Measurements from ENCODE around the gene MAEL.

The MAEL gene

DNA sequence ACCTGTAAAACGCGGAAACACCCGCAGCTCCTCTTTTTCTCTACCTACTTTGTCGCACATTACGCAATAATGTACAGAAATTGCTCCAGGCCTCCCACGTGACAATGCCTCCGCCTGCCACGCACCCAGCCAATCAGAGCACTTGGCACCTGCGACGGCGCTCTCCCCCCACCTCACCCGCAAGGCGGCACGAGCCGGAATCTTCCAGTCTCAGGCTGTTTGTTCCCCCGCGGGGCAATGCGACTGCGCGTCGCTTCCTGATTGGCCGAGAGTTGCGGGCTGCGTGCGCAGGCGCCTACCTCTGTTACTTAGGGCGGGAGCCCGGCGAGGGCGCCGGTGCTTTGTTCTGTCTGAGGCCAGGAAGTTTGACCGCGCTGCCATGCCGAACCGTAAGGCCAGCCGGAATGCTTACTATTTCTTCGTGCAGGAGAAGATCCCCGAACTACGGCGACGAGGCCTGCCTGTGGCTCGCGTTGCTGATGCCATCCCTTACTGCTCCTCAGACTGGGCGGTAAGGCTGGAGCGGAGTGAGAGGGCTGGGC, at the start of gene MAEL:
TSS of gene MAEL (plus strand) at position 307 of the 542 bp plus-strand sequence. CDS start at position 380, 73 bp downstream.
- DNase-seq (ENCODE audit: low read depth in 2 of 2): no peak

DNA sequence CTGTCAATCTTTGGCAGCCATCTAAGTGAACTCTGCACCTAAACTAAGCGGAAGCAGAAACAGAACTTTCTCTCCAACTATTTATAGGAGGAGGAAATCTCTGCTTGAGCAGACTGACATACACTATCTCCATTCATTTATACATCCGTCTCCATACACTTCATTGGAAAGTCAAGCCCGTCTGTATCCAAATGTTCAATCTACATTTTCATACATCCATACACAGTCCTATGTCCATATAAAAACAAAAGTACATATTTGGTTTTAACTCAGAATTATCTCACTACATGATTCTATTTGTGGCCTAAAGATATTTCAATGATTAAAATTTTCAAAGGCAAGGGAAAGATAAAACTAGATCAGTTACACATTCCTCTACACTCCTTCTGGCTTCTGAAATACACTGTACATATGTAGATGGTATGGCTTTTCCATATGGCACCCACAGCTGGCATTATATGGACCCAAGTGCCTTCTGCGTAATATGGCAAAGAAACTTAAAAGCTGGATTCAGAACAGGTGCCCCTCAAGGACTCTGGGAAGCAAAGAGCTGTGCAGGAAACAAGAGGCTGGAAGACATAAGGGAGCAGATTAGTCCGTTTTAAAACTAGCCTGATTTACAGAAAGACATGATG, 49.2 kb upstream of the MAEL start:
- DNase-seq (ENCODE audit: low read depth in 2 of 2): no peak

DNA sequence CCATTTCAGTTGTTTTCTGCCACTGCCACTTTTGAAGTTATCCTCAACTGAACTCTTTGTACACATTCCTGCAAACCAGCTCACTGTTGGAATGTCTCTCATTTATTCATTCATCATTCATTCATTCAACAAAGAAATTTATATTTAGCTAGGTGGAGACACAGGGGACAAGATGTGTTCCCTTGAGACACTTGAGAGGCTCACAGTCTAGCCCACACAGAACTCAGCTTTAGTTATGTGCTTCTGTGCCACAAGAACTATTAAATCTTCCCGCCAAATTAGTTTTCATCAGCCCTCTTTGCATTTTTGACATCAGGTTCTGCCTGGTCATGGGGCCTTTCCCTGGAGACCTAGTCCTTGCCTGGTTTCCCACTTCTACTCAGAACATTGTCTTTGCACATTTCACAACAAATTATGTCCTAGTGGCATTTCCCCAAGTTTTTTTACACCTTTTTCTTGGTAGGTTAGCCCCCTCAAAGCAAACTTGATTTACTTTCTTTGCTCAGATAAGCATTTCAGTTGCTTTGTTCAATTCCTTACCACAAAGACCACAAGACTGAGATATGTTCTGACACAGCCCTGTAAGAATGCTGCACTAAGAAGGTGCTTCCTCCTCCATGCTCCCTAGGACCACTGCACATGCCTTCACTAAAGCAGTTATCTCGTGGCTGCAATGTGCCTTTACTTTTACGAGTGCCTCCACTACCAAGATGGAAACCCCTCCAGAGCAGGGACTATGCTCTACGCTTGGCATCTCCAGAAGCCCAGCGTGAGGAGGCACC, 44.7 kb upstream of the MAEL start:
- DNase-seq (ENCODE audit: low read depth in 2 of 2): no peak

DNA sequence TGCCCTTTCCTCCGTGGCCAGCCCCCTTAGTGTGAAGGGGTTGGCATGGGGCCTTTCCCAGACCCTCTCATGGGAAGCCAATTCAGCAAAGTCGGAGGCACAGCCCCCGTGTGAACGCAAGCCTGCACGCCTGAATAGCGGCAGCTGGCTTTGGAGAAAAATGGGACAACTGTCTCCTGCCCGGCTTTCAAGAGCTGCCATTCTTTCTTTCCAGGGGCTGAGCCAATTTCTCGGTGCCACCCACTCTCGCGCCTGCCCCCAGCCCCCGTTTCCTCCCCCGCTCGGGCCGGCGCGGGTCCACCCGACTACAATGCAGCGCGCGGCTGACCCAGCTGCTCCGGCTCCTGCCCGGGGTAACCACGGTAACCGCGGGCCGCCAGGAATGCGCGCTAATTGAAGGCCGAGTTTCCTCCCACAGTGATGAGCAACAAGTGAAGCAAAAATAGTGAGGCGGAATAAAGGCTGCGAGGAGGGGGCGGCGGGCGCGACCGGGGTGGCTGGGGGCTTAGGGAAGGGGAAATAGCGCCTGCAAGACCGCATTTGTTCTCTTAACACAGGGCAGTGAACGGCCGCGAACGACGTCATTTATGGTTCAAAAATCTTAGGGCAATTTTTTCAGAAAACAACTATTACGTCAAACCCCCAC, 41.6 kb upstream of the MAEL start:
- no peak for DNase-seq (ENCODE audit: low read depth in 2 of 2)

DNA sequence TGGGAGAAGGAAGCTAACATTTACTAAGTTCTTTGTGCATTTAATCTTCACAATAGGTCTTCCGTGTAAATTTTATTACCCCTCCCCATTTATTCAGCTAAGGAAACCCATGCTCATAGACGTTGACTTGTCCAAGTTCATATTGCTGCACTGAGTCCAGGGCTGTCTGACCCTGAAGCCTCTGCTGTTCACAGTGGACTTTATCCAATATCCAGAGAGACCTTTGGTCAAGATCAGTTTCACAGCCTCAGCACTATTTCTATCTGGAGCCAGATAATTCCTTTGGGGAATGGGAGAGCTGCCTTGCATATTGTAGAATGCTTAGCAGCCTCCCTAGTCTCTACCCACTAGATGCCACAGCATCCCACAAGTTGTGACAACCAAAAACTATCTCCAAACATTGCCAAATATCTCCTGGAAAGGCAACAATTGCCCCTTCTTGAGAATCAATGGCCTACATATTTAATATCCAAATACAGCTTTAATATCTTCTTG, 40.2 kb upstream of the MAEL start:
- DNase-seq (ENCODE audit: low read depth in 2 of 2): no peak

DNA sequence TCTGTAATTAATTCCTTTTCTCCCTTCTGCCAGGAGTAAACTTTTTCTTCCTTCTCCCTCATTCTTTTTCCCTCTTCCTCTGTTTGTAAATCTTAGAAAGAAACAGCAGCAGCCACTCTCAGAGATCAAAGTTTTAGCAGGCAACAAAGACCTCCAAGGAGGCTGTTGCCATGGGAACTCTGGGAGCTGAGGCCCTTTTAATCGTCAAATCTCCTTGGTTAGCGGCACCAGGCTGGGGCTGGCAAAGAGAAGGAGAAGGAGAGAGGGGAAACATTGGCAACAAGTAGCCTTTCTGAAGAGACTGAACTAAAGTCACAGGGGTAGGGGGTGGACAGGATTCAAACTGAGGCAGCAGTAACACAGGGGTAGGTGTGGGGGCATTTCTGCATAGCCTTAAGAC, 38.9 kb upstream of the MAEL start:
- no peak for DNase-seq (ENCODE audit: low read depth in 2 of 2)

DNA sequence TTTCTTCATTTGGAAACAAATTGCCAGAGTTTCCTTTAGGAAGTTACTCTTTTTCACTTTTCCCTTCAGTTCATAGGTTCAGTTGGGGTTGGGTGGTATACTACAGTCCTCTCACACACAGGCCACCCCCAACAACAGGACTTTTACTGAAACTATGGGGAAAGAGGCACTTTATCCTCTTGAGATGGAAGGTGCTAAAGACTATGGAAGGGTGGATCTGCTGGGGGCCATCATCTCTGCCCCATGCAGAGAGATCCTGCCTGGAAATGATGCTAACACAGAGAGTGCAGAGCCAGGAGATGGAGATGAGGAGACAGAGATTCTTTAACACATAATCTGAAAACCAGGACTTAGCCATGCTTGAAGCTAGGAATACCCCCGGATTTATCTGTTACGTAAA, 38.0 kb upstream of the MAEL start:
- no peak for DNase-seq (ENCODE audit: low read depth in 2 of 2)

DNA sequence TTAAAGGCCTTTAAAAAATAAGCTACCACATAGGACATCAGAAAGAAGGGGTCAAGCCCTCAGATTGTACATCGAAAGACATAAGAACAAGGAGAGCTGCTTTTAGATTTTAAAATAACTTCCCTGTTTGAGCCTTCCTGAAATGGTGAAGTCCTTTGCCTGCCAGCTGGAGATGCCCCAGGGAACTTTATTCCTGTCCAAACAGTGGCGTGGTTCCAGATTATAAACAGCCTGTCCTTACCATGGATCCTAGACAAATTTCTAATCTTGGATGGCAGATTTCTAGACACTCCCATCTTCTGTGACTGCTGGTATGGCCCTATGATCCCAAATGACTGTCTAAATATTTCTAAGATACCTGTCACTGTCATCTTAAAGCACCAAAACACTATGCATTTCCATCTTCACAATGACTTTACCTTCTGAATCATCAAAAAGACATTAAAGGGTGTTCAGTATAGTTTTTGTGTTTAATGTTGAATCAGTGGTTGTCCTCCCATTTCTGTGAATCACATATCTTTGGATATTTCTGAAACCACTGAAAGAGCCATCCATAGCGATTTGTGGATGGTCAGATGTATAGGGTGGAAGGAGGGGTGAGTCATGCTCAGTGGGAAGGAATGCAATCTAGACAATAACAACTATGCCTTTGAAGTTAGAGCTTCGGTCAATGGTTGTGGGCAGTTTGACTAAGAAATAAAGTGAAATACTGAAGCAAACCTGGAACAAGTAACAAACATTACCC, 36.9 kb upstream of the MAEL start:
- no peak for DNase-seq (ENCODE audit: low read depth in 2 of 2)

DNA sequence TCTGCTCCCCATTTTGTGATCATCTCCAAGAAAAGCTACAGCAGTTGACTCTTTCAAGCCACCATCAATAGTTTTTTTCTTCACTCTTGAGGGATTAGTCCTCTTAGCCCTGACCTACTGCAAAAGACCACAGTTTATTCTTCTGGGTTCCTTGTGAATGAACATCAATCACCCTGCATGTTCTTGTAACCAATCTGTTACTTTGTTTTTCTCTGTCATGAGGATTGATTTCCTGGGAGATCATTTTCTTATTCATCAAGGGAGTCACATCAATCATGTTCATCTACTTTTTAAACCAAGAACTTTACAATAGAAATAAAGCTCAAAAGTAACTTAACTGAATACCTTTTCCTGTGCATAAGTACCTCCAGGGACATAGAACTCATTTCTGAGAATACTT, 35.6 kb upstream of the MAEL start:
- DNase-seq (ENCODE audit: low read depth in 2 of 2): no peak

DNA sequence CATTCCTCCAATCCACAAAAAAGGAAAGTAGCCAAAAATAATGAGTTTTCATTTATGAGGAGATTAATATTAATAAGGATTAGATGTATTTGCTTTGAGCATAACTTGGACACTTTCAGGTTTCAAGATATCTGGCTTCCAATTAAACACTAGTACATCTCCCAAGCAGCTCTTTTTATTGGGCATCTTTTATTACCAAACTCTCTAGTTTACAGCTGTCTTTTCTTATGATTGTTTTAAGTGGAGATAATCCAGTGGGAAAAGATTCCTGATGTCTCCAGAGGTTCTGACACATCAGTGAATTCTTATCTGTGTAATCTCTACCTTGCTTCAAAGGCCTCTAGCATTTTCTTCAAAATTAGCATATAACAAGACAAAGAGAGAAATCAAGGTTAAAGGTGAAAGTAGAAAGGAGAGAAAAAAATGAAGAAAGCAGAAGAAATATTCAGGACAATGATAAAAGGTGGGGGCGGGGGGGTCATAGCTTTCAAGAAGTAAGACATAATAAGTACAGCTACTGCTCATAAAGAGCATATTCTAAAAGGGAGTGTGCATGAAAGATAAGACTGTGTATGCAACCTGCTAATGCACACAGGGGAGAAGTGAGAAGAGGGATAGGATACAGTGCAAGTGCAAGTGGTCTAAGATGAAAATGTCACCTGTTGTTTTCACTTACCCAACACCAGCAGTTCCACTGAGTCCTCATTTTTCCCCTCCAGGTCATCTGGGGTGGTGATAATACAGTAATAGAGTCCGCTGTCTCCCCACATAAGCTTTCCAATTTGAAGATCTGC, 32.8 kb upstream of the MAEL start:
- no peak for DNase-seq (ENCODE audit: low read depth in 2 of 2)

DNA sequence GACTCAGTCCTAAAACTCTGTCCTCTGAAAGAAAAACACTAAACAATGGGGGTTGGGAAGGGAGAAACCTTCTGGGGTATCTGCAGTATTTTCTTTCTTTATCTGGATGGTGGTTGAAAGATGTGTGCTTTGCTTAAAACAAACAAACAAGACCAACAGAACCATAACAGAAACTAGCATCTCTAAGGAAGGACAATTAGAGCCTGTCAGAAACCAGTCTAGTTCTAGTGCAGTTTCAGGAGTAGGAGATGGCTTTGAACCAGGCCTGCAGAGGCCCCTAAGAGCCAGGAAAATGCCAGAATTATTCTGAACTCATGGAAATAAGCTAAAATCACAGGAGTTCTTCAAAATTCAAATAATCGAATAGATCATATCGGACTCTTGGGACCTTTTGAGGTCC, 32.2 kb upstream of the MAEL start:
- DNase-seq (ENCODE audit: low read depth in 2 of 2): no peak

DNA sequence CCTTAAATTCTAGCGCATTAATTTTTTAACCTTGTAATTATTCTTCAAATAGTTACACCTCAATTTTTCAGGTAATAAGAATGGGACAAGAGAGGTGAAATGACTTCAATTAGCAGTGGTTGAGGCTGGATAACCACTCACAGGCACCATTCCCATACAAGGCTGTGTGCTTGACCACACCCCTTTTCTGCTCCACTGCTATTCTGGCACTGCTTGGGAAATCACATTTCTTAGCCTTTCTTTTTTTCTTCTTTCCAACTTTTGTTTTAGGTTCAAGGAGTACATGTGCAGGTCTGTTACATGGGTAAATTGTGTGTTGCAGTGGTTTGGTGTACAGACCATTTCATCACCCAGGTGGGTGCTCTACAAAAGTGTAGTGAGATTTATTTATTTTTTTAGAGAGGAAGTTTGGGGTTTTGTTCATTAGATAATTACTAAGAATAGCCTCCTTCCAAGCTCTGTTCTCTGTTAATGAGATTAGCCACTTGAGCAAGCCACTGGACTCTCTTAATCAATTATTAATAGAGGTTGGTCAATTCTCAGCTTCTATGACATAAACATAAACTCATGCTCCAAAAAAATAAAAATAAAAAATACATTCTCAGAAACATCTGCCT, 28.1 kb upstream of the MAEL start:
- DNase-seq (ENCODE audit: low read depth in 2 of 2): no peak

DNA sequence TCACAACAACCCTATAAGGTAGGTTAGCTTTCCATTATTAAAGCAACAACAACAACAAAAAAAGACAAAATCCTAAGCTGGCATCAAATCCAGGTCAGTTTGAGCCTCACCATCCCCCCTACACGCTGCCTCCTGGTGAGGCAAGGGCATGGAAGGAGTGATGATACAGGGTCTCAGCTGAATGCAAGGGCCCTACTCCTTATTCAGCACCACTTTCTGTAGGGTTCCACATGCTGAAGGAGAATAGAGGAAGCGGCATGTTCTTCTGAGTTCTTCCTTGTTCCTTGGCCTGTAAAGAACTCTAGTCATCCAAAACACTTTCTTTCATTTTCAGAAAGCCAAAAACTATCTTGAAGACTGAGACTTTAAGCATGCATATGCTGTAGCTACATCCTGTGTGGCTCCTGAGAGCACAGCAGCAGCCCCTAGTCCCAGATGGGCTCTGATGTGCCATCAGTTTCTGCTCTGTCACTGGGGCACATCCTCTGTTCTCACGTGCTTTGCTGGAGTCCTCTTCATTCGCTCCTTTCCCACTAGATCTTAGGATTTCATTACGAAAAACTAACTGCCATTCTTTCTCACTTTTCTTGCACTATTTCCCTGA, 19.9 kb upstream of the MAEL start:
- DNase-seq (ENCODE audit: low read depth in 2 of 2): no peak

DNA sequence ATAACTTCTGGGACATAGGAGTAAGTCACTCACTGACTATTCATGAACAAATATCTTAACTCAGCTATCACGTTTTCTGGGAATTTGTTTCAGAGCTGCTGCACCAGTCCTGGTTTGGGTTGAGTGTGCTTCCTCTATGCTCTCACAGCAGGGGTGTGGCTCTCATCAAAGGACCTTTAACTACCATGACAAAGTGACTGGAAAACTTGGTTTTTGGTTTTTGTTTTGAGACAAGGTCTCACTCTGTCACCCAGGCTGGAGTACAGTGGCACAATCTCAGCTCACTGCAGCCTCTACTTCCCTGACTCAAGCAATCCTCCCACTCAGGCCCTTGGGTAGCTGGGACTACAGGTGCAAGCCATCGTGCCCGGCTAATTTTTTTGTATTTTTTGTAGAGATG, 17.8 kb upstream of the MAEL start:
- DNase-seq (ENCODE audit: low read depth in 2 of 2): no peak

DNA sequence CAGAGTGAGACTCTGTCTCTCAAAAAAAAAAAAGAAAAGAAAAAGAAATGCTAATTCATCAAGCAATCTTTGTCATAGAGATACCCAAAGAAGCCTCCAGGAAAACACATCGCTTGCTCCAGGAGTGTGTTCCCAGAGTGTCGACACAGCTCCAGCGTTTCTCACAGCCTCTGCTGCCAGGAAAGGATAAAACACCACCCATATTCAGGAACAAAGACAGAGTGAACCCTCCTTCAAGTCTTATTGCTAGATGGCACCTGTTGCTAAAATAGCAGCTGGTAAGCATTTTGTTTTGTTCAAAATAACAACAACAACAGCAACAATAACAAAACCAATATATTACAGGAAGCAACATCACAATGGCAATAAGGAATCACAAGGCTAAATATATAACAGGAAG, 16.9 kb upstream of the MAEL start:
- DNase-seq (ENCODE audit: low read depth in 2 of 2): no peak

DNA sequence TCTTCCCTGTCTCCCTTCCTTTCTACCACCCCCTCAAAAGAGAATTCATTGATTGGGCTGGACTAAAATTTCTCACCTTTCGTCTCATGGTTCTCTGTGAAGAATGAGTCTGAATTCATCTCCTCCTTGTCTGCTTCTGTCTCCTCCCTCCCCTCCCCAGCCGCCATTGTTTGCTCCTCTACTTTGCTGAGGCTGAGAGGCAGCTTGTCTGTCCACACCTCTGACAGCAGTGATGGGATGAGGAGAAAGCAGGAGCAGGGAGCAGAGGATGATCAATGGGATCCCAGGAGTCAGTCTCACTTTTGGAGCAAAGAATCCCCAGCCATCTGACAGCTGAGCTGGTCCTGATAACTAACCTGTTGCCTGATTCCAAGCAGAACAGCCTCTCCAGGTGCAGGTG, 16.3 kb upstream of the MAEL start:
- no peak for DNase-seq (ENCODE audit: low read depth in 2 of 2)

DNA sequence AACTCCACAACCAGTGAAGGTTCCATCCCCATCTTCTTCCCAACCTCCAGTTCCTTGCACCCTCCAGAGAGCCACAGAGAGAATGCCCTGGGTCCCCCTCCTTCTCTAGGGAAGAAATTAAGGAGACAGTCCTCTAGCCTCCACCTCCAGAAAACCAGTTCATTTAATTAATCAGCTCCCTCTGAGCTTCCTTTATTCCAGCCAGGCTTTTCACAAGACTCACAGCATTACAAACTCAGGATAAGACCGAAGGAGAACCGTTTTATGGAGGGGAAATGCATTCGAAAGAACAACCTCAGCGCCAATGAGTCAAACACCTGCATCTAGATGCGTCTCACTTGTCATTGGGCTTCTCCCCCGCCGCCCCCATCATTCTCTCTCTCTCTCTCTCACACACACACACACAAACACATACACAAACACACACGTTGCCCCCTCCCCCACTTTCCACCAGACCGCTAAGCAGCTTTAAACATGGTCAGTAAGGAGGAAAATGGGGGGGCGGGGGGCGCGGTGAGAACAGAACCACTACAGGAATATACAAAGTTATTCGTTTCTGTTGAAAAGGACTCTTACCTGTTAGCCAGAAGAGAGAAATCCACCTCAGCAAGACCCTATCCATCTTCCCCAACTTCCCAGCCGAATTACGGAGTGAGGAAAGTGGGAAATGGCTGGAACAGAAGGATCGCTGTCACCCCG, 14.3 kb upstream of the MAEL start:
- DNase-seq (ENCODE audit: low read depth in 2 of 2): peak in 1 of 2 donors; percentile 42

DNA sequence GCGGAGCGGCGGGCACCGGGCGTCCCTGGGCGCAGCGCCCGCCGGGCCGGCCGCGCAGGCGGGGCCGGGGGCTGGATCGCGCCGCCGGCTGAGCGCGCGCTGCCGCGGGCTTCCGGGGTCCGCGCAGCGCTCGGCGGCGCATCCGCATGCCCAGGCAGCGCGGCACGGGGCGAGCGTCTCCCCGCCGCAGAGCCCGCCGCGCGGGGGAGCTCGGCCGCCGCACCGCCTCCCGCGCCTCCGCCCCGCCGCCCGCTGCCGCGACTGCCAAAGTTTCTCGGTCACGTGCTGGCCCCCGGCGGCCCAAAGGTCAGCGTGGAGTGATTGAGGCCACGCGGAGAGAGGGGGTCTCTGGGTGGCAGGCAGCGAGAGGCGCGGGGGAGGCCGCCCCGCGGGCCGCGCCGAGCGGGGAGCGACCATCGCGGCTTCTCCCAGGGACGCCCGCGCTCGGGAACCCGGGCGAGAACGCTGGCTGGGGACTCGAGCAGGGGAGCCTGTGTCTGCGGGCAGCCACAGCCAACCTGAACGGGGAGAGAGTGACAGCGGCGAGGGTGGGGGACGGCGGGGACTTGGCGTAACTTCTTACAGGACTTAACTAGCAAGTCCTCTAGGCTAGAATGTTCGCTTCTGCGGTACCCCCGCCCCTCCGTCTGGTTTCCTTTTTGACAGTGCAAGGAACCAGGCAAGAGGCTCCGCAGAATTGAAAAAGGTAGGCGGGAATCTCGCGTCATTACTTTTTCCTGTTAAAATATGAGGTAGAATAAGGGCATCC, 13.5 kb upstream of the MAEL start, which contains the start of gene ILDR2:
TSS of gene ILDR2 (minus strand) at position 180 of the 769 bp plus-strand sequence. CDS start 272 bp downstream, outside the sequence.
- peak; percentile 35 to 46 for DNase-seq (ENCODE audit: low read depth in 2 of 2)

DNA sequence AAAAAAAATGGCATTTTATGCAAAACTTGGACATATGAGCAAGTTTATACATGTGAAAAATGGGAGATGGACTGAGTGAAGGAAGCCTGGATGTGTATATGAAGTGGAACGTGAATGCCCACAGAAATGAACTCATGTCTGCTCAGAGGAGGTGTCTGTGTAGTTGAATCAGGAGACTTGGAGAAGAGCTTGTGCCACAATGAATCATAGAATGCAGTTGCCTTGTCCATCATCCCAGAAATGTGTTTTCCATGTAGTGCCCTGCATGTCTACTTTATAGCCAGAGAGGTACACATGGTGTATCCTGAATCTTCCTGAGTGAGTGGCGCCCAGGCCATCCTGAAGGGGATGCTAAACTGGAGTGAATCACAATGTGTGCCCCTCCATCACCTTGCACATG, 11.1 kb upstream of the MAEL start:
- no peak for DNase-seq (ENCODE audit: low read depth in 2 of 2)
